ENCODE data around the gene FARP1. TPM values are rescaled to one million over a fixed set of nuclear protein-coding genes. Genes with fewer than 3 reads are reported as not detected.

Gene FARP1
- total and polyA plus RNA-seq, 4 experiments from 2014 or later = 0.26 to 1.5 (median 0.42) TPM; not detected in 1

DNA sequence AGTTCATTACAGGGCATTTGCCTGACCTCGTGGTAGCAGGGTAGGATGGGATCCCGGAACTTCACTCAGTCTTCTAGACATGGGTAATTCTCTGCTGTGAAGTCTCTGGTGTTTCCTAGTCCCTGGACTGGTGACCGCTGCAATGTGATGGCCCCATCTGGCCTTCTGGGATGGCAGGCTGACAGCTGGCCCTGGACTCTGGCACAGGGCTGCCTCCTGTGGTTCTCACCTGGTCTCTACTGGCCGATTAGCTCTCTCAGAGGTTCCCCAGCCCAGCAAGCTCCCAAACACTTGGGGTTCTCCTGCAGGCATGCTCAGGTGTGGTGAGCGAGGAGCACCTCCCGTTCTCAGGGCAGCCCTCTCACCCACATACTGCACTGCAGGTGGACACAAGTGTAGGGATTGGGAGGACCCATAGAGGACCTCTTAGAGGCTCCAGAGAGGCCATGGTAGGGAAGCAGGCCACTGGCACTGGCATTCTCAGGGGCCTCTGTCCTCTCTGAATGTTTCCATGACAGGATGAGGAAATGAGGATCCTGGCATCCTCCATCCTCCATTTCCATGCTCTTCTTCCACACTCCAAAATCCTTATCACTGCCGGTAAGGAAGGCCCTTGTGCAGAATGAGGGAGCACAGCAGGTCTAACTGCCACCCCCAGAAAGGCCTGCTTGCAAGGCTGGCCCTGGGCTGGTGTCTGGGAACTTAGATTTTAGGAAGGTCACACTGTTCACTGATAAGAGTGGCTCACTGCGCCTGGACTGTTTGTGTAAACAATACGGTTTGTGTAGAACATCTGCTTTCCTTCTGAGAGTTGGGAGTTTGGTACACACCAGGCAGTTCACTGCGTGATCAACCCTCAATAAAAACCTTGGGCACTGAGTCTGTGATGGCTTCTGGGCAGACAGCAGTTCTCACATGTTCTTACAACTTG, 31.5 kb upstream of the FARP1 start:
- Mint-ChIP-seq H3K36me3 (no peaks in the 10 kb centered on the region), H3K9me3 (no peaks in the 10 kb centered on the region), H3K27ac (no peak overlapping the region), H3K27me3 (peaks cover 0 to 4% of the 10 kb centered on the region in 2 donors), H3K4me1 (no peaks in the 10 kb centered on the region), H3K4me3 (no peak overlapping the region)
- H3K4me1 ChIP-seq (ENCODE audit: insufficient read depth, low read length) = no peaks in the 10 kb centered on the region
- intact Hi-C loops (cut with micrococcal nuclease) = no loop called here
- H3K4me3 ChIP-seq (ENCODE audit: low read length in 2 of 2) = no peak overlapping the region
- no peaks in the 10 kb centered on the region for H3K9me3 ChIP-seq (ENCODE audit: control insufficient read depth in 1 of 2, low read length in 2 of 2)
- H3K27ac ChIP-seq (ENCODE audit: low read depth, low read length) = no peak overlapping the region
- ChIA-PET POLR2A (ENCODE audit: partially characterized antibody) (no interaction called here), CTCF (ENCODE audit: partially characterized antibody) (no interaction called here)
- no peaks in the 10 kb centered on the region for H3K27me3 ChIP-seq (ENCODE audit: insufficient read depth, low read length)
- no peaks in the 10 kb centered on the region for H3K36me3 ChIP-seq (ENCODE audit: insufficient read depth, low read length)
- DNase-seq = no peak

GRCh38 chr13:98112456-98112855, 30.4 kb upstream of the FARP1 start:
- Histone ChIP-seq H3K4me1 (ENCODE audit: insufficient read depth, low read length) (no peaks in the 10 kb centered on the region), H3K36me3 (ENCODE audit: insufficient read depth, low read length) (no peaks in the 10 kb centered on the region), H3K27ac (ENCODE audit: low read depth, low read length) (no peak overlapping the region), H3K27me3 (ENCODE audit: insufficient read depth, low read length) (no peaks in the 10 kb centered on the region), H3K9me3 (ENCODE audit: control insufficient read depth in 1 of 2, low read length in 2 of 2) (no peaks in the 10 kb centered on the region), H3K4me3 (ENCODE audit: low read length in 2 of 2) (no peak overlapping the region)
- no peaks in the 10 kb centered on the region for H3K9me3 Mint-ChIP-seq
- DNase-seq = no peak
- ChIA-PET POLR2A (ENCODE audit: partially characterized antibody) (no interaction called here), CTCF (ENCODE audit: partially characterized antibody) (no interaction called here)
- H3K27ac Mint-ChIP-seq = no peak overlapping the region
- peaks cover 0 to 4% of the 10 kb centered on the region in 2 donors for H3K27me3 Mint-ChIP-seq
- no peak overlapping the region for H3K4me3 Mint-ChIP-seq
- intact Hi-C loops (cut with micrococcal nuclease) = no loop called here
- no peaks in the 10 kb centered on the region for H3K36me3 Mint-ChIP-seq
- H3K4me1 Mint-ChIP-seq = no peaks in the 10 kb centered on the region

- H3K27ac ChIP-seq (ENCODE audit: low read depth, low read length) = no peak overlapping the region
- H3K9me3 Mint-ChIP-seq = peaks cover 0 to 12% (median 7%) of the 10 kb centered on the region in 8 donors
- intact Hi-C loops (cut with micrococcal nuclease) = no loop called here
- no peak overlapping the region for H3K27ac Mint-ChIP-seq
- peaks cover 4% of the 10 kb centered on the region in 2 donors for H3K27me3 Mint-ChIP-seq
- H3K27me3 ChIP-seq (ENCODE audit: insufficient read depth, low read length) = no peaks in the 10 kb centered on the region
- CTCF ChIA-PET (ENCODE audit: partially characterized antibody) = no interaction called here
- no peaks in the 10 kb centered on the region for H3K36me3 Mint-ChIP-seq
- no peak overlapping the region for H3K4me3 ChIP-seq (ENCODE audit: low read length in 2 of 2)
- POLR2A ChIA-PET (ENCODE audit: partially characterized antibody) = no interaction called here
- H3K4me3 Mint-ChIP-seq = no peak overlapping the region
- DNase-seq = no peak
- no peaks in the 10 kb centered on the region for H3K4me1 Mint-ChIP-seq
- no peaks in the 10 kb centered on the region for H3K9me3 ChIP-seq (ENCODE audit: control insufficient read depth in 1 of 2, low read length in 2 of 2)
- H3K4me1 ChIP-seq (ENCODE audit: insufficient read depth, low read length) = no peaks in the 10 kb centered on the region
- H3K36me3 ChIP-seq (ENCODE audit: insufficient read depth, low read length) = no peaks in the 10 kb centered on the region
These were observed 24.0 kb upstream of the FARP1 start for GRCh38 chr13:98118865-98119264.

- Histone ChIP-seq H3K4me1 (ENCODE audit: insufficient read depth, low read length) (no peaks in the 10 kb centered on the region), H3K36me3 (ENCODE audit: insufficient read depth, low read length) (no peaks in the 10 kb centered on the region), H3K9me3 (ENCODE audit: control insufficient read depth in 1 of 2, low read length in 2 of 2) (no peaks in the 10 kb centered on the region), H3K27me3 (ENCODE audit: insufficient read depth, low read length) (no peaks in the 10 kb centered on the region), H3K4me3 (ENCODE audit: low read length in 2 of 2) (no peak overlapping the region), H3K27ac (ENCODE audit: low read depth, low read length) (no peak overlapping the region)
- H3K27me3 Mint-ChIP-seq = peaks cover 5 to 8% of the 10 kb centered on the region in 2 donors
- no peak for DNase-seq
- no peak overlapping the region for H3K4me3 Mint-ChIP-seq
- H3K36me3 Mint-ChIP-seq = peaks cover 0 to 3% of the 10 kb centered on the region in 2 donors
- peaks cover 0 to 22% (median 16%) of the 10 kb centered on the region in 8 donors for H3K9me3 Mint-ChIP-seq
- intact Hi-C loops (cut with micrococcal nuclease) = no loop called here
- POLR2A ChIA-PET (ENCODE audit: partially characterized antibody) = no interaction called here
- CTCF ChIA-PET (ENCODE audit: partially characterized antibody) = no interaction called here
- H3K27ac Mint-ChIP-seq = no peak overlapping the region
- H3K4me1 Mint-ChIP-seq = no peaks in the 10 kb centered on the region
These were observed 19.7 kb upstream of the FARP1 start for GRCh38 chr13:98123176-98123575.

DNA sequence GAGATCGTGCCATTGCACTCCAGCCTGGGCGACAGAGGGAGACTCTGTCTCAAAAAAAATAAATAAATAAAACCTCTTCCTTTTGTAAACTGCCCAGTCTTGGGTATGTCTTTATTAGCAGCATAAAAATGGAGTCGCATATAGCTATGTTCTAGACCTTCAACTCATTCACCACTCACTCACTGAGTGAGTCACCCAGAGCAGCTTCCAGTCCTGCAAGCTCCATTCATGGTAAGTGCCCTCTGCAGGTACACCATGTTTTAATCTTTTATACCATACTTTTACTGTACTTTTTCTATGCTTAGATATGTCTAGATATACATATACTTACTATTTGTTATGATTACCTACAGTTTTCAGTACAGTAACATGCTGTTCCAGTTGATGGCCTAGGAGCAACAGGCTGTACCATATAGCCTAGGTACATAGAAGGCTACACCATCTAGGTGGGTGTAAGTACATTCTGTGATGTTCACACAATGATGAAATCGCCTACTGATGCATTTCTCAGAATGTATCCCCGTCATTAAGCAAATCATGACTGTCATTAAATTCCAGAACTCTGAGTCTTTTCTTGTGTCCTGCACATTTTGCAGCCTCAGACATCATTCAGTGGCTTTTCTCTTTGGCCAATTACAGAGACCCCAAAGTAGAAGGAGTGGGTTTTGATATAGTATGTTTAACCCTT, 13.7 kb upstream of the FARP1 start:
- Mint-ChIP-seq H3K4me1 (no peaks in the 10 kb centered on the region), H3K9me3 (peaks cover 0 to 10% (median 5%) of the 10 kb centered on the region in 8 donors), H3K27ac (no peak overlapping the region), H3K36me3 (peaks cover 0 to 2% of the 10 kb centered on the region in 2 donors), H3K27me3 (peaks cover 13 to 14% of the 10 kb centered on the region in 2 donors), H3K4me3 (no peak overlapping the region)
- ChIA-PET POLR2A (ENCODE audit: partially characterized antibody) (no interaction called here), CTCF (ENCODE audit: partially characterized antibody) (no interaction called here)
- Histone ChIP-seq H3K36me3 (ENCODE audit: insufficient read depth, low read length) (no peaks in the 10 kb centered on the region), H3K4me1 (ENCODE audit: insufficient read depth, low read length) (no peaks in the 10 kb centered on the region), H3K27ac (ENCODE audit: low read depth, low read length) (no peak overlapping the region), H3K27me3 (ENCODE audit: insufficient read depth, low read length) (no peaks in the 10 kb centered on the region), H3K9me3 (ENCODE audit: control insufficient read depth in 1 of 2, low read length in 2 of 2) (no peaks in the 10 kb centered on the region), H3K4me3 (ENCODE audit: low read length in 2 of 2) (no peak overlapping the region)
- no peak for DNase-seq
- intact Hi-C loops (cut with micrococcal nuclease) = no loop called here

DNA sequence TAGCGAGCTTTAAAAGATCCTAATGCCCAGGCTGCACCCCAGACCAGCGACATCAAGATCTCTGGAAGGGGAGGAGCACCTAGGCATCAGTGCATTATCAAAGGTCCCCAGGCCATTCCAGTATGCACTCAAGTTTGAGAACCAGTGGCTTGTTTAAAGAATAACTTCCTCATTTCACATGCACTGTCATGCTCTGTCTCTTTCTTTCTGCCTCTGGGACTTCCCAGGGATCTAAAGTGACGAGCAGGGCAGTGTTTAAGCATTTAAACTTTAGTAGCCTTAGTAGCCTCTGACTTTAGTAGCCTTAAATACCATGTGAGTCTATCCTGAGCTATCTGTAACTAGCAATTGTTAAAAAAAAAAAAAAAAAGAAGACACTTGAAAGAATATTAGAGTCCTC, 8.9 kb upstream of the FARP1 start:
- Histone ChIP-seq H3K36me3 (ENCODE audit: insufficient read depth, low read length) (no peaks in the 10 kb centered on the region), H3K27me3 (ENCODE audit: insufficient read depth, low read length) (peaks cover 2% of the 10 kb centered on the region), H3K27ac (ENCODE audit: low read depth, low read length) (no peak overlapping the region), H3K4me1 (ENCODE audit: insufficient read depth, low read length) (no peaks in the 10 kb centered on the region), H3K9me3 (ENCODE audit: control insufficient read depth in 1 of 2, low read length in 2 of 2) (no peaks in the 10 kb centered on the region), H3K4me3 (ENCODE audit: low read length in 2 of 2) (no peak overlapping the region)
- CTCF ChIA-PET (ENCODE audit: partially characterized antibody) = no interaction called here
- Mint-ChIP-seq H3K36me3 (no peaks in the 10 kb centered on the region), H3K27ac (no peak overlapping the region), H3K9me3 (peaks cover 0 to 4% (median 0%) of the 10 kb centered on the region in 8 donors), H3K27me3 (peaks cover 16 to 17% of the 10 kb centered on the region in 2 donors), H3K4me3 (no peak overlapping the region), H3K4me1 (no peaks in the 10 kb centered on the region)
- POLR2A ChIA-PET (ENCODE audit: partially characterized antibody) = no interaction called here
- no peak for DNase-seq
- intact Hi-C loops (cut with micrococcal nuclease) = no loop called here

DNA sequence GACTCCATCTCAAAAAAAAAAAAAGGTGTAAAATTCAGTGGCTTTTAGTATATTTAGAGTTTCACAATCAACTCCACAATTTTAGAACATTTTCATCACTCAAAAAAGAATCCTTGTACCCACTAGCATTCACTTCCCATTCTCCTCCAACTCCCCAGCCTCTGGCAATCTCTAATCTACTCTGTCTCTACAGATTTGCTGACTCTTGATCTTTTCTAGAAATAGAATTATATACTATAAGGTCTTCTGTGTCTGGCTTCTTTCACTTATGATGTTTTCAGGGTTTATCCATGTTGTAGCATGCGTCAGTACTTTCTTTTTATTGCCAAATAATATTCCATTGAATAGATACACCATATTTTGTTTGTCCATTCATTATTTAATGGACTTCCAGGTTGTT, 8.0 kb upstream of the FARP1 start:
- H3K27ac Mint-ChIP-seq = no peak overlapping the region
- no peak overlapping the region for H3K4me3 Mint-ChIP-seq
- no peaks in the 10 kb centered on the region for H3K36me3 Mint-ChIP-seq
- H3K27me3 Mint-ChIP-seq = peaks cover 18 to 23% of the 10 kb centered on the region in 2 donors
- intact Hi-C loops (cut with micrococcal nuclease) = no loop called here
- no peak overlapping the region for H3K4me3 ChIP-seq (ENCODE audit: low read length in 2 of 2)
- ChIA-PET CTCF (ENCODE audit: partially characterized antibody) (no interaction called here), POLR2A (ENCODE audit: partially characterized antibody) (no interaction called here)
- no peaks in the 10 kb centered on the region for H3K36me3 ChIP-seq (ENCODE audit: insufficient read depth, low read length)
- no peaks in the 10 kb centered on the region for H3K4me1 ChIP-seq (ENCODE audit: insufficient read depth, low read length)
- peaks cover 0 to 2% (median 0%) of the 10 kb centered on the region in 8 donors for H3K9me3 Mint-ChIP-seq
- DNase-seq = no peak
- H3K27ac ChIP-seq (ENCODE audit: low read depth, low read length) = no peak overlapping the region
- no peaks in the 10 kb centered on the region for H3K4me1 Mint-ChIP-seq
- H3K27me3 ChIP-seq (ENCODE audit: insufficient read depth, low read length) = peaks cover 2% of the 10 kb centered on the region
- H3K9me3 ChIP-seq (ENCODE audit: control insufficient read depth in 1 of 2, low read length in 2 of 2) = no peaks in the 10 kb centered on the region
